GM19240 (cell line): Measurements from ENCODE around the gene RBM45.
"Not testable (repeated sequence)": the region's sequence is repeated elsewhere in the genome, so short reads cannot be mapped to it uniquely, and the experiment has no call there.

Source experiments
- DNase-seq: peaks from one replicate; pipeline ENCODE4 v3.0.0; 2011; ENCODE audit warnings: low spot score; ENCODE audit not compliant: insufficient read length

Gene RBM45

GRCh38 chr2:178108176-178108575 is 4.1 kb upstream of the RBM45 start:
- DNase-seq, result no peak

- no peak for DNase-seq
Observed at GRCh38 chr2:178109813-178110212, 2.4 kb upstream of the RBM45 start.

- no peak for DNase-seq
Observed at GRCh38 chr2:178110681-178111080, 1.6 kb upstream of the RBM45 start.

- no peak for DNase-seq
Observed at GRCh38 chr2:178111743-178112142, 494 bp upstream of the RBM45 start.

GRCh38 chr2:178114462-178114861 is 2.2 kb downstream of the RBM45 start:
- DNase-seq, result no peak

- DNase-seq, result no peak
Observed at GRCh38 chr2:178115271-178115670, 3.0 kb downstream of the RBM45 start.

GRCh38 chr2:178117725-178118124 is 5.5 kb downstream of the RBM45 start:
- no peak for DNase-seq

GRCh38 chr2:178119179-178119922 is 7.1 kb downstream of the RBM45 start:
- DNase-seq, result no peak

GRCh38 chr2:178123163-178123562 is 10.9 kb downstream of the RBM45 start:
- DNase-seq, result no peak

GRCh38 chr2:178125125-178125524 is 12.9 kb downstream of the RBM45 start:
- no peak for DNase-seq

- DNase-seq, result no peak
Observed at GRCh38 chr2:178125862-178126261, 13.6 kb downstream of the RBM45 start.

- no peak for DNase-seq
Observed at GRCh38 chr2:178128836-178129630, 16.8 kb downstream of the RBM45 start.

- DNase-seq, result no peak
Observed at GRCh38 chr2:178136321-178137025, 24.2 kb downstream of the RBM45 start.

GRCh38 chr2:178142274-178143065 is 30.2 kb downstream of the RBM45 start:
- no peak for DNase-seq

- no peak for DNase-seq
Observed at GRCh38 chr2:178143481-178143880, 31.2 kb downstream of the RBM45 start.

- DNase-seq, result no peak
Observed at GRCh38 chr2:178152033-178152432, 39.8 kb downstream of the RBM45 start.

- no peak for DNase-seq
Observed at GRCh38 chr2:178152542-178152941, 40.3 kb downstream of the RBM45 start.

GRCh38 chr2:178152977-178153376 is 40.7 kb downstream of the RBM45 start:
- no peak for DNase-seq

- not testable (repeated sequence) for DNase-seq
Observed at GRCh38 chr2:178153878-178154277, 41.6 kb downstream of the RBM45 start.

- no peak for DNase-seq
Observed at GRCh38 chr2:178155524-178155923, 43.3 kb downstream of the RBM45 start.

GRCh38 chr2:178157574-178157973 is 45.3 kb downstream of the RBM45 start:
- DNase-seq, result no peak
